ENCODE data around the gene IL17RD. TPM values are rescaled to one million over a fixed set of nuclear protein-coding genes. Genes with fewer than 3 reads are reported as not detected.
A peak's percentile ranks its signal among the peaks of the same experiment; 100 is the strongest.

The IL17RD gene
- total and polyA plus RNA-seq, 8 donors, result 0.25 to 10.1 (median 1.3) TPM; not detected in 1

GRCh38 chr3:57061556-57061955 is 103.6 kb downstream of the IL17RD start:
- intact Hi-C loops (cut with DNase I; ENCODE audit: low total_unique reads), result no loop called here
- DNase-seq, result no peak
- Histone ChIP-seq H3K27ac (peak overlapping the region in 3 of 5 donors; percentile 72 to 81 (median 75)), H3K9me3 (no peaks in the 10 kb centered on the region), H3K4me1 (peaks cover 17 to 43% (median 30%) of the 10 kb centered on the region in 4 donors), H3K36me3 (no peaks in the 10 kb centered on the region), H3K4me3 (no peak overlapping the region), H3K27me3 (no peaks in the 10 kb centered on the region)
- TF ChIP-seq POLR2AphosphoS5 (IDR thresholded peaks at IDR 0.05) (no peak), CTCF (IDR thresholded peaks at IDR 0.05) (no peak), POLR2A (IDR thresholded peaks at IDR 0.05) (no peak), EP300 (IDR thresholded peaks at IDR 0.05) (no peak)
- 77 to 94% (median 92%) methylated on average over 3 of the region's 3 CpGs for WGBS, 5 donors

DNA sequence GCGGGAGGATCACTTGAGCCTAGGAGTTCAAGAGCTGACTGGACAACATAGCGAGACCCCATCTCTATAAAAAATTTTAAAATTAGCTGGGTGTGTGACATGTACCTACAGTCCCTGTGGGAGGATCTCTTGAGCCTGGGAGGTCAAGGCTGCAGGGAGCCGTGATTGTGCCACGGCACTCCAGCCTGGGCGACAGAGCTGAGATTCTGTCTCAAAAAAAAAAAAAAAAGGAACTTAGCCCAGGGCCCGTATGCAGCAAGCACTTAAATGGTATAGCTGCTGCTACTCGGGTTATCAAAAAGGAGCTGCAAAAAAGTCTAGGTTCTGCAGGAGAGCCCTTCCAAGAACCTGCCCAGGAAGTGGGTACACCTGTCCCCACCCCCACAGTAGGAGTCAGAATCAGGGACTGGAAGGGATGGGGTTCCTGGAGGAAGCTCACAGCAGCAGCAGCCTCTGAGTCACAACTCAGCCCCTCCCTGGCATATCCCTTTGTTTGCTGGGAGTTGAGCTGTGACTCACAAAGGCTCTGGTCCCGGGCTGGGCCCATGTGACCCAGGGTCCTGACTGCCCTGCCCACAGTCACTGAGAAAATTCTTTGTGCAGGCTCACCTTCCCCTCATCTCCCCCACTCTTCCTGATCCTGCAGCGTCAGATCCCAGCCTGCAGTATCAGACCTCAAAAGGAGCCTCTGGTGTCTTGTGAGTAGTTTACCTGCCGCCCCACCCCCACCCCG is 104.9 kb downstream of the IL17RD start, which contains the start of gene SPATA12:
TSS of gene SPATA12 (plus strand) at position 576 of the 733 bp plus-strand sequence. CDS start 13,031 bp downstream, outside the sequence.
- no peaks in the 10 kb centered on the region for H3K36me3 ChIP-seq
- H3K27ac ChIP-seq, result peak within 1 kb of the TSS; percentile 67 to 84 (median 74)
- intact Hi-C loops (cut with DNase I; ENCODE audit: low total_unique reads), result no loop called here
- WGBS, 5 donors, result 37 to 56% (median 44%) methylated on average over 11 of the region's 11 CpGs
- peaks cover 17 to 43% (median 30%) of the 10 kb centered on the region in 4 donors for H3K4me1 ChIP-seq
- TF ChIP-seq POLR2A (IDR thresholded peaks at IDR 0.05) (no peak), POLR2AphosphoS5 (IDR thresholded peaks at IDR 0.05) (peak in 1 of 3 donors; percentile 89)
- H3K9me3 ChIP-seq, result no peaks in the 10 kb centered on the region
- no peaks in the 10 kb centered on the region for H3K27me3 ChIP-seq
- no peak within 1 kb of the TSS for H3K4me3 ChIP-seq
- peak; percentile 76 to 94 for DNase-seq

- no peak overlapping the region for H3K4me3 ChIP-seq
- no peaks in the 10 kb centered on the region for H3K9me3 ChIP-seq
- H3K36me3 ChIP-seq, result no peaks in the 10 kb centered on the region
- intact Hi-C loops (cut with DNase I; ENCODE audit: low total_unique reads), result no loop called here
- 60 to 71% (median 67%) methylated on average over 3 of the region's 3 CpGs for WGBS, 5 donors
- no peaks in the 10 kb centered on the region for H3K27me3 ChIP-seq
- no peak for DNase-seq
- H3K4me1 ChIP-seq, result peaks cover 17 to 43% (median 29%) of the 10 kb centered on the region in 4 donors
- TF ChIP-seq POLR2AphosphoS5 (IDR thresholded peaks at IDR 0.05) (no peak), CTCF (IDR thresholded peaks at IDR 0.05) (no peak), EP300 (IDR thresholded peaks at IDR 0.05) (no peak), POLR2A (IDR thresholded peaks at IDR 0.05) (no peak)
- peak overlapping the region in 3 of 5 donors; percentile 72 to 84 (median 81) for H3K27ac ChIP-seq
Observed at GRCh38 chr3:57059411-57059810, 105.7 kb downstream of the IL17RD start.

DNA sequence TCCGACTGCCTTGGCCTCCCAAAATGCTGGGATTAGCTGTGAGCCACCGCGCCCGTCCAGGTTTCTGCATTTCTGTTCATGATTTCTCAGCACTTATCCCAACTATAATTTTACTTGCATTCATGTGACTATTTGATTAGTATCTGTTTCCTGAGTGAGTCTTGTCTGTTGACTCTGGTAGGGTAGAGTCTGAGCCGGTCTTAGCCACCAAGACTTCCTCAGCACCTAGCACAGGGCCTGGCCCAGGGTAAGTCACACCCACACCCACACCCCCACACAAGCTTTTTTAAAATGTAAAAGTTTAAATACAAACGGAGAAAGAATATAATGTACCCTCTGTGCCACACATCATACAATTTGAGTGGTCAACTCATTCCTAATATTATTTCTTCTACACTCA is 107.8 kb downstream of the IL17RD start:
- H3K27ac ChIP-seq, result peak overlapping the region in 1 of 5 donors; percentile 14
- TF ChIP-seq CTCF (IDR thresholded peaks at IDR 0.05), result no peak
- no peak for TF ChIP-seq EP300 (IDR thresholded peaks at IDR 0.05)
- no peak for TF ChIP-seq POLR2A (IDR thresholded peaks at IDR 0.05)
- no peak for TF ChIP-seq POLR2AphosphoS5 (IDR thresholded peaks at IDR 0.05)
- DNase-seq, result no peak
- intact Hi-C loops (cut with DNase I; ENCODE audit: low total_unique reads), result no loop called here
- H3K36me3 ChIP-seq, result no peaks in the 10 kb centered on the region
- peaks cover 10 to 31% (median 20%) of the 10 kb centered on the region in 4 donors for H3K4me1 ChIP-seq
- WGBS, 5 donors, result 58 to 70% (median 66%) methylated on average over 6 of the region's 6 CpGs
- H3K4me3 ChIP-seq, result no peak overlapping the region
- H3K27me3 ChIP-seq, result no peaks in the 10 kb centered on the region
- no peaks in the 10 kb centered on the region for H3K9me3 ChIP-seq

DNA sequence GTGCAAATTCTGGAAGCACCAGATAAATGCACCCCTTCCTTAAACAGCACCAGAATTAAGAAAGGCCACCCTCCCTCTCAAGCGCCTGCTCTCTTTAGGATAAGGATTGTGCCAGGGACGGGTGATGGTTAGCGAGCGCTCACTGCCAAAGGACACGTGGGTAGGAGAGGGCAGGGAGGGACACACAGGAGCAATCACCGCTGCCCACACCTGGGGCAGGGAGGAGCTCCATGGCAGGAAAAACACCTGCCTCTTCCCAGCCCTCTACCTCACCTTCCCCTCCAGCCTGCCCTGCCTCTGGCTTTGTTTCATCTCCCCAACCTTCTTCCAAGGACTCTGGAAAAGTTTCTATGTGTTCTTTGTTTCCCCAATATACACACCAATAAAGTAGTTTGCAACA is 112.0 kb downstream of the IL17RD start:
- no peaks in the 10 kb centered on the region for H3K27me3 ChIP-seq
- WGBS, 5 donors, result 82 to 97% (median 90%) methylated on average over 6 of the region's 6 CpGs
- TF ChIP-seq POLR2A (IDR thresholded peaks at IDR 0.05) (no peak), EP300 (IDR thresholded peaks at IDR 0.05) (no peak), POLR2AphosphoS5 (IDR thresholded peaks at IDR 0.05) (no peak), CTCF (IDR thresholded peaks at IDR 0.05) (no peak)
- peaks cover 0 to 9% (median 4%) of the 10 kb centered on the region in 4 donors for H3K4me1 ChIP-seq
- H3K9me3 ChIP-seq, result no peaks in the 10 kb centered on the region
- H3K36me3 ChIP-seq, result no peaks in the 10 kb centered on the region
- no peak for DNase-seq
- intact Hi-C loops (cut with DNase I; ENCODE audit: low total_unique reads), result no loop called here
- no peak overlapping the region for H3K27ac ChIP-seq
- H3K4me3 ChIP-seq, result no peak overlapping the region
